Epithelial cell of proximal tubule (primary cell): ENCODE data around the gene KCNJ11. TPM values are rescaled to one million over a fixed set of nuclear protein-coding genes. Genes with fewer than 3 reads are reported as not detected.

Experiments used
- DNase-seq: peaks from one replicate; pipeline ENCODE4 v3.0.0-alpha.2; 2011; ENCODE audit warnings: low read depth
- H3K4me3 ChIP-seq: 2 replicates; pipeline ENCODE4 v1.5.1; 2011; ENCODE audit warnings: low read depth, mild to moderate bottlenecking, low read length
- CTCF ChIP-seq: conservative IDR thresholded peaks from 2 replicates; pipeline ENCODE4 v1.5.1; 2012; ENCODE audit warnings: low read depth, mild to moderate bottlenecking, low read length
- total RNA-seq: library from RNA; depleted of rRNA; stranded (reverse); fragments of >200 nt; gene quantifications from 2 replicates; pipeline ENCODE4 v1.2.3, GENCODE V29; 2015

Gene KCNJ11
- total RNA-seq, 1 donor from 2014 or later: 0.63 TPM

- no peak overlapping the region for H3K4me3 ChIP-seq
- peak; percentile 82 for DNase-seq
- no peak for TF ChIP-seq CTCF
Measured at GRCh38 chr11:17403980-17404759, 15.7 kb upstream of the KCNJ11 start.

GRCh38 chr11:17402486-17402885 is 14.0 kb upstream of the KCNJ11 start:
- no peak for TF ChIP-seq CTCF
- no peak for DNase-seq
- no peak overlapping the region for H3K4me3 ChIP-seq

- no peak for DNase-seq
- H3K4me3 ChIP-seq: no peak overlapping the region
- no peak for TF ChIP-seq CTCF
Measured at GRCh38 chr11:17401841-17402240, 13.4 kb upstream of the KCNJ11 start.

GRCh38 chr11:17401316-17401715 is 12.9 kb upstream of the KCNJ11 start:
- no peak for DNase-seq
- TF ChIP-seq CTCF: no peak

GRCh38 chr11:17400048-17400775 is 11.8 kb upstream of the KCNJ11 start:
- no peak overlapping the region for H3K4me3 ChIP-seq
- TF ChIP-seq CTCF: no peak
- no peak for DNase-seq

More at GRCh38 chr11:17401316-17401715, 12.9 kb upstream of the KCNJ11 start:
- H3K4me3 ChIP-seq: no peak overlapping the region

- TF ChIP-seq CTCF: no peak
- DNase-seq: no peak
- no peak overlapping the region for H3K4me3 ChIP-seq
Measured at GRCh38 chr11:17399236-17399635, 10.8 kb upstream of the KCNJ11 start.
